HG03045 (cell line): ENCODE data around the gene TGFBR1.
"Not testable (repeated sequence)": the region's sequence is repeated elsewhere in the genome, so short reads cannot be mapped to it uniquely, and the experiment has no call there.

Experiments
- ATAC-seq: cut with Tn5 transposase; IDR thresholded peaks from one replicate; pipeline ENCODE4 v1.9.1; 2021; ENCODE audit warnings: mild to moderate bottlenecking, moderate library complexity; ENCODE audit not compliant: unreplicated experiment

Gene TGFBR1

DNA sequence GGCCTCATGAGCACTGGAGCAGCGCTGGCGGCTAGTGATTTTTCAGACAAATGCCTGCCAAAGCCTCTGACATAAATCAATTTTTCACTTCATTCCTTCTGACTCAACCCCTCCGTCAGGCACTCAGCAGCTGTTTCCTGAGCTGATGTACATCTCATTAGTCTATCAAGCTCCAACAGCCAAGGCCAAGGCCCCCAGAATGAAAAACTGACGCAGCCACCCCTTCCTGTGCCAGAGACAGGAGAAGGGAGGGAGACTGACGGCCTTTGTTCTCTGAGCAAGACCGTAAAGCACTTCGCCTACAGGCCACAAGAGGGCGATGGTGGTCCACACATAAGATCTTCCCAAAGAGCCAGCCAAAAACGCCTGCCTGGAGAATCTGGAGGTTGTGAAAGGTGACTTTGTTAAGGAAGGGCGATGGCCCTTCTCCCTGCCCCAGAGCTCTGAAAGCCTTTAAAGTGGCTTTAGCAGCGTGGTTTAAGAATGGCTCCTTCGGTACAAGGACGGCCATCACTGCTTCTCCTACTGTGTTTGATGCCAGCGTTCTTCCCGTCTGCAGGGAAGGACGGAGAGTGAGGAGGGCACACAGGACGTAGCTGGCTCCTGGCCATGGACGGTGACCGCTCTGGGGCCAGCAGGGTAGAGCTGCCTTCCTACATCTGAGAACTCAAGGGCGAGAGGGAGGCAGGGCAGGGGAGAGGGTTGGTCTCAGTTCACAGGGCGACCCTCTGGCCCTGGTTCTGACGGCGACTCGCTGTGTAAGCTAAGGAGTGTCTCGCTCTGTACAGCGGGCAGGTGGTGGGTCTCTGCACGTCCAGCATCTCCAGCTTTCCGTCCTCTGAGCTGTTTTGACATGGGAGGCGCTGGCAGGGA lies 79.8 kb downstream of the TGFBR1 start:
- ATAC-seq: peak; percentile 51

DNA sequence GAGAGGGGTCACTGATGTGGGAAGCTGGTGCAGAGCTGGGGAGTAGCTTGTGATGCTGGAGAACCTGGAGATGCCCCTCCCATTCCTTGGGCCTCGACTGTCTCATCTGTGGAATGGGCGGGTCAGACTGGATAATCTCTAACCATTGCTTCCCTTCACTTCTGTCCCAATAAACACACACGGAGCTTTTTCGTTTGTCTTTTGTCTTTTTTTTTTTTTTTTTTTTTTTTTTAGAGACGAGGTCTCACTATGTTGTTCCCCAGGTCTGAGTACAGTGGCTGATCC lies 80.4 kb downstream of the TGFBR1 start:
- no peak for ATAC-seq

DNA sequence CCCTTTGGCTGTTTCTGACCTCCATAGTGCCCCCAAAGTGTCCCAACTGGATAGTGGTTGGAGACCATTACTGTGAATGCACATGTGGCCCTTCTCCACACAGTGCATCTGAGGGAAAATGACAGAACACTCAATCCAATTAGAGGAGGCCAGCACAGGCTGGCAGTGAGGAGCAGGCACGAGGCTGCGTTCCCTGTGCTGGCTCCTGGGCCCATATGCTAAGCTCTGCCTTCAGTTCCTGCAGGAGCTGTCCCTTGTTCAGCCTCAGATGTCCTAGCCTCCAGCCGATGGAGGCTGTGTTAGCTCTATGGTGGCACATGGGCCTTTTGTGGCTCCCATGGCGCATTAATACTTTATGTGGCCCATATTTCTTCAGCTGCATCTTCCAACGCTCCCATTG lies 81.0 kb downstream of the TGFBR1 start:
- no peak for ATAC-seq

DNA sequence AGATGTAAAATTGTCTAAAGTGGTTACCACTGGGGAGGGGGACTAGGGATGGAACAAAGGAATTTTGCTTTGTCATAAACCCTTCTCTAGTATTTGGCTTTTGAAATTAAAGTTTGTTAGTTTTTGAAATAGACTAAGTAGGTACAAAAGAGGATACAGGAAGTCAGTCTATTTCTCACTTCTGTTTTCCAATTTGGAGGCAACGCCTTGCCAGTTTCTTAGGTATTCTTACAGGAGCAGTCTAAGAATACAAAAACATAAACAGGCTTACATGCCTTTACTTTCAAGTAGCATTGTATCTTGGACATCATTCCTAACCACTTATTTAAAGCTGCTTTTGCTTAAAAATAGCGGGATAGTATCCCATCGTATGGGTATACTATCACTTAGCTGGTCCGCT lies 82.4 kb downstream of the TGFBR1 start:
- no peak for ATAC-seq

DNA sequence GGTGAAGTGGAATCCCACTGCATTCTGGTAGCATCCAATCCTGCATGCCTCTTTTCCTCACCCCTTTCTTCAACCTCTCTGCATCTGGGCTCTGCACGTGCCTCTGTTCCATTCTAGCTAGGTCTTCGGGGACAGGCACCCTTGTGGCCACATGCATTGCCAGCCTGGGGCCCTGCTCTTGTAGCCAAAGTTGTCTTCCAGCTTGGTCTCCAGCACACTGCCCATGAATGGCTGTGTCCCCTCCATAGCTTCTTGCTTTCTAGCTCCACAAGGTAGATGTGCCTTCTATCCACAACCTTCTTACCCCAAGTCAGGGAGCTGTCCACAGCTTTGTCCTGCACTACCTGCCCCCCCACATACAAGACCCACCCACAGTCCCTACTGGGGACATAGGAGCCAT lies 84.3 kb downstream of the TGFBR1 start:
- ATAC-seq: no peak

DNA sequence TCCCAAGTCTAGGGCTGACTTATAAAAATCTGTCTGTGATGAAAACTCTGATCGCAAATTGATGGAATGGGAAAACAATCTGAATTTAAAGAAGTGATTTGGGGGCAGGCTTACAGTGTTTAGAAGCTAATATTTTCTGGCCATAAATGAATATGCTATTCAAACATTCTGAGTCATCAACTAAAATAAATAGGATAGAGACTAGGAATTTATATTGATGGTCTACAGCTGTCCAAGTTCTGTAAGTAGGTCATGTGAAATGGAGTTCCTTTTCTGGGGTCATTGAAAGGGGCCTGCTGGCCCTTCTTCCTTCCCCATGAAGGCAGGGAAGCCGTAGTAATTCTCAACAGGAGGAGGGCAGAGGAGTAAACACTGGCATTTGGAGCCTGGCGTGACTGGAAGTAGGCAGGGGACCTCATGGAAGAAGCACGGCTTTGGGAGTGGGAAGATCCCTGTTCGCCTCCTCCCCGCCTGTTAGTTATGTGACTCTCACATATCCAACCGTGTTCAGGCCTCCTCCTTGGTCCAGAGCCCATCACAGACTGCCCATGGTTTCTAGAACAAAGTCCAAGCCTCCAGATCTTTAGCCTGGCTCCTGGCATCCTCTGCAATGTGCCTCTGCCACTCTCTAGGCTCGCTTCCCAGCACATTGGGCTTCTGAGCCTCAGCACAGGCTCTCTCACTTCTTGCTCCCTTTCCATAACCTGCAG lies 85.1 kb downstream of the TGFBR1 start:
- no peak for ATAC-seq

DNA sequence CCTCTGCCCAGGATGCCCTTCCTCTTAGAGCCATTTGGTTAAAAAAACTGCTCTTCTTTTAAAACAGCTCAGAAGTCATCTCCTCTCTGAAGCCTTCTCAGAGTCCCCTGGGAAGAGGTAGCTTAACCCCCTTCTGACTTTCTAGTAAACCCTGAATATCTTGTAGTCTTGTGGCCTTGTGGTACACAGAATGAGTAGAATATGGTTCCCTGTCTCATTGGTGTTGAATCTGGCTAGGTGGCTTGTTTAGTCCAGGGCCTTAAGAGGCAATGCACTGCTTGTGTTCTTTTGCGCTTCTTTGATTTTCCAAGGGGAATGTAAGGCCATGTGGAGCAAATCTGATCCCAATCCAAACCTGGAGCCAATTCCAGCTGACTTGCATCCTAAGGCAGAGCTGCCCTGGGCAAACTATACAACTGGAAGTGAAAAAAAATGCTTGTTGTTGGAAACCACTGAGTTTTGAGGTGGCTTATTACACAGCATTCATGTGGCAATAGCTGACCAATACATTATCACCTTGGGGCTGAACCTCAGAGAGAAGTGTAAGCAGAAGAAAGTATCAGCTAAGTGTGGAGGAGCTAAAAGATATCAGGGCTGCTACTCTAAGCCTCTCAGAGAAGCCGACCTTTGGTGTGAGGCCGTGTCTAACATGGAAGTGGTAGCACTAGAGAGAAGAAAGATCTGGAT lies 85.8 kb downstream of the TGFBR1 start:
- no peak for ATAC-seq

DNA sequence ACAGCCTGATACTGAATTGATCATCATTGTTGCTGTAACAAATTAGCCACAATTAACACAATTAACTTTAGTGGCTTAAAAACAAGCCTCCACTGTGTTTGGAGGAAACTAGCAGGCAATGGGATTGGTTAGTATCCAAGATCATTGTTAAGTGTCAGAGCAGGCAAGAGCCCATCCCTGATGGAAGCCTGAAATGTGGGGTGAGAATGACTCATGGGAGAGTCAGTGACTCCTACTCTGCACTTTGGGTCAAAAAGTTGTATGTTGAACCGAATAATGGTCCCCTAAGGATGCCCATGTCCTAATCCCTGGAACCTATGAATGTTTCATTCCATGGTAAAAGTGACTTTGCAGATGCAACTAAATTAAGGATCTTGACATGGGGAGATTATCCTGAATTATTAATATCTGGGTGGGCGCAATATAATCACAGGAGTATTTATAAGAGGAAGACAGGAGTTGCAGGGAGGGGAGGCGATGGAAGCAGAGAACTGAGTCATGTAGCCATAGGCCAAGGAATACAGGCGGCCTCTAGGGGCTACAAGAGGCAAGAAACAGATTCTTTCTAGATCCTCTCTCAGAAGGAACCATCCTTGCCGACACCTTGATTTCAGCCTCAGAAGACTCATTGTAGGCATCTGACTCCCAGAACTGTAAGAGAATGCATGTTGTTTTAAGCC lies 88.0 kb downstream of the TGFBR1 start:
- ATAC-seq: no peak

DNA sequence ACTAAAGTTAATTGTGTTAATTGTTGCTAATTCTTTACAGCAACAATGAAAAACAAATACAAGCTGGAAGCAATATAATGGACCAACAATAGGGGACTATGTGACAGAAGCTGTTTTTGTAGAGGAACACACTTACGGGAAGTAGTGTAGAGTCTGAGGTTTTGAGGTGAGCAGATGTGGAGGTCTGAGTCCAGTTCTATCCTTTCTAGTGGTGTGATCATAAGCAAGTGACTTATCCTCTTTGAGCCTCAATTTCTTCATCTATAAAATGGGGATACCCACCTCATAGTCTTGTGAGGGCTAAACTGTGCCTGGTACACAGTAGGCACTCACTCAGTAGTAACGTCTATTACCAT lies 88.5 kb downstream of the TGFBR1 start:
- no peak for ATAC-seq

DNA sequence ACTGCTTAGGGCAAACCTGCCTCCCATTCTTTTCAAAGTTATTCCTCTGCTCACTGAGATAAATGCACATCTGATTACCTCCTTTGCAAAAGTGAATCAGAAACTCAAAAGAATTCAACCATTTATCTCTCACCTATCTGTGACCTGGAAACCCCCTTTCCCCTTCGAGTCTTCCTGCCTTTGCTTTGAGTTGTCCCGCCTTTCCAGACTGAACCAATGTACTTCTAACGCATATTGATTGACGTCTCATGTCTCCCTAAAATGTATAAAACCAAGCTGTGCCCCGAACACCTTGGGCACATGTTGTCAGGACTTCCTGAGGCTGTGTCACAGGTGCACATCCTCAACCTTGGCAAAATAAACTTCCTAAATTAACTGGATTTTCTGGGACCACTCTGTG lies 91.6 kb downstream of the TGFBR1 start:
- not testable (repeated sequence) for ATAC-seq

DNA sequence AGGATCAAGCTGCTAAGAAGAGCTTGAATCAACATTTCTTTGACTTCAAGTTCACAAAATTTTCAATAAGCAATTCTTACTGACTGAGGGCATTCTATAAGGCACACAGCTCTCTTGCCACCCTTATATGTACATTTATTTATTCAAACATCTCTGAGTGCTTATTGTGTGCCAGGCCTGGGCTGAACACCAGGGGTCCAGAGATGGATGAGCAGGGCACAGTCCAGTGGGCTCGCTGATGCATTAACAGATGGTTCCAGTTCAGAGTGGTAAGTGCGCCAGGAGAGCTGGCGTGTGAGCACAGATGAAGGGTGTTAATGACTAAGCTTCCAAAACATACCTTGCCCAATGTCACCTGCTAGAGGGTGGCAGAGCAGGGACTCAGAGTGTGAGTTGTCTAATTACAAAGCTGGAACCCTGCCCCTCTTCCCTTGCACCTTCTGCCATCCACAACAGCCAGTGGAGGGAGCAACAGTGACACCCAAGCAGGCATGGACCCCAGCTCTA lies 92.3 kb downstream of the TGFBR1 start:
- no peak for ATAC-seq

DNA sequence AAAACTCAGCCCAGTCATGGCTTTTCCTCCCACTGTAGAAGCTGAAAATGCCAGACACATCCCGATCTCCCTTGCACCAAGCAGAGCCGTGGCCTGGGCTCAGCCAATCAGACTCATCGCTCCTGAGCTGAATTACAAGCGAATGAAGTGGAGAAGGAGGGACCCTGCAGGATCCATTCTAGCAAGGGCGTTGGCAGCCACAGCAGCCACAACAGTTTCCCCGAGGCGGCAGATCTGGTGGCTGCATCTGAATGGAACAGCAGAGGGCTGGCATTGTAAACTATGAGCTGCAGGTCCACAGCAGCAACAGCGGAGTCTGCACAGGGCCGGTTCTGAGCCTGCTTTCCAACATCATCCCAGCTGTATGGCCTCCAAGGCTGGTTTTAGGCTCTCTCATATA lies 93.1 kb downstream of the TGFBR1 start:
- ATAC-seq: no peak

DNA sequence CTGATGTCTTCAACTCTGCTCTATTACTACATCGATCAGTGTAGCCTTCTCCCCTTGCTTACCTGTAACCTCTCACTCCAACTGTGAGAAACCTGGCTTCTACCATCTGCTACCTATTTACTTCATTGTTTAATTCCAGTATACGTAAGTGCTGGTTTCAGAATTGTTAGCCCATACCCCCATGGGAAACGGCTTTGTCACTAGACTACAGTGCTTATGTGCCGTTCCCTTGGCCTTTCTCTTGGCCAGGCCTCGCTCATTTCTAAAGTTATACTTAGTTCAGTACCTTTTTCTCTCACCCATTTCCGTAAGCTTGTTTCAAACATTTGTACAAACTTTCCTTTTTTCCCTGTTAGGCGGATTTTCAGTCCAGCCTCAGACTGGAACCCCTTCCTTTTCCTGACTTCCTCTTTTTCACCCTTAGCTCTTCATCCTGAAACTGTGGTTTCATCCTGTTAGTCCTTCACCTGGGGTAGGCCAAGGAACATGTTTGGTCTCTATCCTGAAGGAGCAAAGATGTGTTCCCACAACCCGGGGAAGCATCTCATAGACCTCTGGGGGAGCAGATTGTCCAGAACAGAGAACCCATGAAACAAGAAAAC lies 95.1 kb downstream of the TGFBR1 start:
- ATAC-seq: no peak

DNA sequence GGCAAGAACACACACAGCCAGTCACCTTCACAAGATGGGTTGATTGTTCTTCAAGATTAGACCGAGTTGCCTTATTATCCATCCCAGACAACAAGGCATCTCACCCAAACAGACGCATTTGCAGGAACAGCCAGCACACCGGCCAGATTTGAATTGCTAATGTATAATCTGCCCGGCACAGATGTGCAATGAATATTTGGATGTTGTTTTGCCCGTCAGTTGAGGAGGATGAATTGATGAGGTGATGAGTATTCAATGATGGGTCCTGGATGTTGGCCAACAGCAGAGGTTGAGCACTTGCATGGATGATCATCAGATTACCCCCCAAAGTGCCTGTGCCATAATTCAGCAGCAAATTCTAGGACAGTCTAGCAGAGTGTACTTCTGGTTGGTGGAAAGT lies 96.7 kb downstream of the TGFBR1 start:
- no peak for ATAC-seq
